HepG2 (cell line): ENCODE measurements around the gene SHISA7. TPM values are rescaled to one million over a fixed set of nuclear protein-coding genes. Genes with fewer than 3 reads are reported as not detected.

Source experiments
- ADNP ChIP-seq: sonication (generic); formaldehyde crosslinking; IDR thresholded peaks from 2 replicates; pipeline ENCODE4 v1.4.0; 2020; ENCODE audit warnings: missing genetic modification reagents
- AGO1 ChIP-seq: fragments of 200-400 bp; formaldehyde crosslinking; IDR thresholded peaks from 2 replicates; pipeline ENCODE4 v1.6.1; 2017; ENCODE audit warnings: mild to moderate bottlenecking, low read depth, low read length, moderate library complexity; ENCODE audit not compliant: poor library complexity, severe bottlenecking
- CBFB ChIP-seq: sonication (generic); formaldehyde crosslinking; IDR thresholded peaks from 2 replicates; pipeline ENCODE4 v1.4.0; 2020; ENCODE audit warnings: missing genetic modification reagents
- CENPX ChIP-seq: sonication (generic); formaldehyde crosslinking; IDR thresholded peaks from 2 replicates; pipeline ENCODE4 v1.9.0; 2021; ENCODE audit warnings: mild to moderate bottlenecking, missing genetic modification reagents, moderate library complexity
- IRX3 ChIP-seq: sonication (generic); formaldehyde crosslinking; IDR thresholded peaks from 2 replicates; pipeline ENCODE4 v1.8.1; 2023; ENCODE audit warnings: mild to moderate bottlenecking, low read depth, missing genetic modification reagents, borderline replicate concordance
- NCOR1 ChIP-seq: fragments of 200-600 bp; sonication (generic); IDR thresholded peaks from 2 replicates; pipeline ENCODE4 v1.7.0; 2017; ENCODE audit warnings: antibody characterized with exemption, low read length, borderline replicate concordance
- PITX1 ChIP-seq: sonication (generic); formaldehyde crosslinking; IDR thresholded peaks from 2 replicates; pipeline ENCODE4 v1.5.1; 2020; ENCODE audit warnings: mild to moderate bottlenecking, missing genetic modification reagents
- RBAK ChIP-seq: sonication (generic); formaldehyde crosslinking; IDR thresholded peaks from 2 replicates; pipeline ENCODE4 v1.5.1; 2020; ENCODE audit warnings: mild to moderate bottlenecking, missing genetic modification reagents
- RCOR2 ChIP-seq: IDR thresholded peaks from 2 replicates; pipeline ENCODE4 v1.6.1; 2016; ENCODE audit warnings: missing biosample characterization, missing genetic modification reagents
- RNF2 ChIP-seq: fragments of 450-650 bp; conservative IDR thresholded peaks from 2 replicates; pipeline ENCODE4 v1.6.1; 2016; ENCODE audit warnings: low read depth
- TSC22D2 ChIP-seq: sonication (generic); formaldehyde crosslinking; IDR thresholded peaks from 2 replicates; pipeline ENCODE4 v1.5.1; 2020; ENCODE audit warnings: missing genetic modification reagents, mild to moderate bottlenecking, borderline replicate concordance
- YY1 ChIP-seq: IDR thresholded peaks from 2 replicates; pipeline ENCODE4 v1.6.1; 2011; ENCODE audit warnings: low read length, low read depth, moderate library complexity, mild to moderate bottlenecking; ENCODE audit not compliant: insufficient read depth, insufficient replicate concordance
- ZBTB7B ChIP-seq: sonication (generic); formaldehyde crosslinking; IDR thresholded peaks from 2 replicates; pipeline ENCODE4 v1.4.0; 2020; ENCODE audit warnings: missing genetic modification reagents
- ZFAT ChIP-seq: sonication (generic); formaldehyde crosslinking; conservative IDR thresholded peaks from 2 replicates; pipeline ENCODE4 v1.8.1; 2023; ENCODE audit warnings: missing genetic modification reagents, inconsistent platforms
- ZFX ChIP-seq: sonication (generic); formaldehyde crosslinking; IDR thresholded peaks from 2 replicates; pipeline ENCODE4 v1.4.0; 2020; ENCODE audit warnings: mild to moderate bottlenecking, low read depth, missing genetic modification reagents, moderate library complexity
- ZNF256 ChIP-seq: sonication (generic); formaldehyde crosslinking; conservative IDR thresholded peaks from 2 replicates; pipeline ENCODE4 v1.4.0; 2020; ENCODE audit warnings: missing genetic modification reagents
- ZNF33A ChIP-seq: sonication (generic); formaldehyde crosslinking; IDR thresholded peaks from 2 replicates; pipeline ENCODE4 v1.5.1; 2020; ENCODE audit warnings: missing genetic modification reagents, mild to moderate bottlenecking, moderate library complexity, borderline replicate concordance
- ZNF343 ChIP-seq: sonication (generic); formaldehyde crosslinking; IDR thresholded peaks from 2 replicates; pipeline ENCODE4 v1.4.0; 2020; ENCODE audit warnings: mild to moderate bottlenecking, missing genetic modification reagents
- ZNF616 ChIP-seq: sonication (generic); formaldehyde crosslinking; IDR thresholded peaks from 2 replicates; pipeline ENCODE4 v1.5.0; 2020; ENCODE audit warnings: low read depth, mild to moderate bottlenecking, missing genetic modification reagents
- ZSCAN31 ChIP-seq: sonication (generic); formaldehyde crosslinking; IDR thresholded peaks from 2 replicates; pipeline ENCODE4 v1.5.0; 2020; ENCODE audit warnings: low read depth, mild to moderate bottlenecking, missing genetic modification reagents
- polyA plus RNA-seq, 8 experiments: library from polyadenylated mRNA; depleted of rRNA in 3 of 8; stranded (reverse) in 7 of 8; unstranded in 1 of 8; fragments of >200 nt; fragmentation: Illumina TruSeq in 4 of 8; extraction: Trizol in 4 of 8; gene quantifications; 2 replicates each; pipeline versions ENCODE4 v1.2.1 to v1.2.3, GENCODE V29; 2011 to 2016; ENCODE audit warnings: low read depth in 4 of 8, missing spikeins in 1 of 8, mixed read lengths in 1 of 8; ENCODE audit not compliant: insufficient read depth in 1 of 8
- total RNA-seq, 5 experiments: library from RNA; depleted of rRNA; stranded (reverse); fragments of >200 nt; fragmentation: Illumina TruSeq; extraction: Trizol; gene quantifications; 2 replicates each; pipeline ENCODE4 v1.2.3, GENCODE V29; 2016; ENCODE audit warnings: low read depth in 1 of 5
- TF ChIP-seq, protein P1 (sequence below): sonication (generic); formaldehyde crosslinking; IDR thresholded peaks from 2 replicates; pipeline ENCODE4 v1.9.0; 2021; ENCODE audit warnings: missing genetic modification reagents, mild to moderate bottlenecking, borderline replicate concordance
- TF ChIP-seq, protein P2 (sequence below): sonication (generic); formaldehyde crosslinking; IDR thresholded peaks from 2 replicates; pipeline ENCODE4 v1.4.0; 2020; ENCODE audit warnings: missing genetic modification reagents
- TF ChIP-seq, protein P3 (sequence below): sonication (generic); formaldehyde crosslinking; IDR thresholded peaks from 2 replicates; pipeline ENCODE4 v1.8.1; 2023; ENCODE audit warnings: missing genetic modification reagents, mild to moderate bottlenecking, borderline replicate concordance

Gene SHISA7
- total and polyA plus RNA-seq, 2 of the 13 experiments (the other 11 are each of a cell fraction or from before 2014, with no cell fraction given), result not detected

DNA sequence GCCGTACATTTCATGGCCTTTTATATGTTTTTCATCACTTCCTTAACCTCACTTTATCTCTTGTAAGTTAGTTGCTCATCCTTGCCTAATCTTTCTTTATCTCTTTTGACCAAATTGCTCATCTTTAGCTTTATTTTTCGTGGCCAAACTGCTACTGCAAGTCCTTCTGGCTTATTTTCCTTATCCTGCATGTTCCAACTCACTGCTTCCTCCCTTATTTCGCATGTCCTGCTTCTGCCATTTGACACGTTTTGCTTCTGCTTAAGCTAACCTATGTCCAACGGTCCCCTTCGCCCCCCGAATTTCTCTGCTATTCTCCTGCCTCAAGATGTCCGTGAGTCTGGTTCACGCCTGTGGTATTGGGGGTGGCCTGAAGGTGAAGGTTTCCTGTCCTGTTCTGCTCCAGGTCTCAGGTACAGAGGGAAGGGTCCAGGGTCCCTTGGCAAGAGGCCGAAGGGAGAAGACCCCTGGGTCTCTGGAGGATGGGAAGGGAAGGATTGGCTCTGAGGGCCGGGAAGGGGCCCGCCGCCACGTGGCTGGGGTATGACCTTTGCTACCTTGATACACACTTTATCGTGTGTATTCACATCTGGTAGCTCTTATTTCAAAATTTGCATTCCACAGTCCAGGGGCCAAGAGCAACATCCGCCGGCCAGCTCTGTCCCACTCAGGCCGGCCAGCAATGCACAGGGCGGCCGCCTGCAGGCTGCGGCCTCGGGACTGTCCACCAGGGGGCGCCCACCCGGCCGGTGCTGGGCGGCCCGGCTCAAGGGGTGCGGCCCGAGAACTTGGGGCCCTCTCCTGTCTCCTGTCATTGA is 24.3 kb upstream of the SHISA7 start (continued):
- TF ChIP-seq CENPX, result no peak
- TF ChIP-seq TSC22D2 (CRISPR knock-in tag), result 0 out of 2 replicates have a peak, but pooled peaks have one; percentile 49
- peak; percentile 45 for TF ChIP-seq ZFX
- TF ChIP-seq PITX1, result no peak
- TF ChIP-seq ZFAT (CRISPR knock-in tag), result no peak
- TF ChIP-seq, protein P1, sequence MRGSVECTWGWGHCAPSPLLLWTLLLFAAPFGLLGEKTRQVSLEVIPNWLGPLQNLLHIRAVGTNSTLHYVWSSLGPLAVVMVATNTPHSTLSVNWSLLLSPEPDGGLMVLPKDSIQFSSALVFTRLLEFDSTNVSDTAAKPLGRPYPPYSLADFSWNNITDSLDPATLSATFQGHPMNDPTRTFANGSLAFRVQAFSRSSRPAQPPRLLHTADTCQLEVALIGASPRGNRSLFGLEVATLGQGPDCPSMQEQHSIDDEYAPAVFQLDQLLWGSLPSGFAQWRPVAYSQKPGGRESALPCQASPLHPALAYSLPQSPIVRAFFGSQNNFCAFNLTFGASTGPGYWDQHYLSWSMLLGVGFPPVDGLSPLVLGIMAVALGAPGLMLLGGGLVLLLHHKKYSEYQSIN (CRISPR knock-in tag), result no peak
- no peak for TF ChIP-seq ZNF33A (CRISPR knock-in tag)
- TF ChIP-seq AGO1, result no peak
- TF ChIP-seq, protein P2, sequence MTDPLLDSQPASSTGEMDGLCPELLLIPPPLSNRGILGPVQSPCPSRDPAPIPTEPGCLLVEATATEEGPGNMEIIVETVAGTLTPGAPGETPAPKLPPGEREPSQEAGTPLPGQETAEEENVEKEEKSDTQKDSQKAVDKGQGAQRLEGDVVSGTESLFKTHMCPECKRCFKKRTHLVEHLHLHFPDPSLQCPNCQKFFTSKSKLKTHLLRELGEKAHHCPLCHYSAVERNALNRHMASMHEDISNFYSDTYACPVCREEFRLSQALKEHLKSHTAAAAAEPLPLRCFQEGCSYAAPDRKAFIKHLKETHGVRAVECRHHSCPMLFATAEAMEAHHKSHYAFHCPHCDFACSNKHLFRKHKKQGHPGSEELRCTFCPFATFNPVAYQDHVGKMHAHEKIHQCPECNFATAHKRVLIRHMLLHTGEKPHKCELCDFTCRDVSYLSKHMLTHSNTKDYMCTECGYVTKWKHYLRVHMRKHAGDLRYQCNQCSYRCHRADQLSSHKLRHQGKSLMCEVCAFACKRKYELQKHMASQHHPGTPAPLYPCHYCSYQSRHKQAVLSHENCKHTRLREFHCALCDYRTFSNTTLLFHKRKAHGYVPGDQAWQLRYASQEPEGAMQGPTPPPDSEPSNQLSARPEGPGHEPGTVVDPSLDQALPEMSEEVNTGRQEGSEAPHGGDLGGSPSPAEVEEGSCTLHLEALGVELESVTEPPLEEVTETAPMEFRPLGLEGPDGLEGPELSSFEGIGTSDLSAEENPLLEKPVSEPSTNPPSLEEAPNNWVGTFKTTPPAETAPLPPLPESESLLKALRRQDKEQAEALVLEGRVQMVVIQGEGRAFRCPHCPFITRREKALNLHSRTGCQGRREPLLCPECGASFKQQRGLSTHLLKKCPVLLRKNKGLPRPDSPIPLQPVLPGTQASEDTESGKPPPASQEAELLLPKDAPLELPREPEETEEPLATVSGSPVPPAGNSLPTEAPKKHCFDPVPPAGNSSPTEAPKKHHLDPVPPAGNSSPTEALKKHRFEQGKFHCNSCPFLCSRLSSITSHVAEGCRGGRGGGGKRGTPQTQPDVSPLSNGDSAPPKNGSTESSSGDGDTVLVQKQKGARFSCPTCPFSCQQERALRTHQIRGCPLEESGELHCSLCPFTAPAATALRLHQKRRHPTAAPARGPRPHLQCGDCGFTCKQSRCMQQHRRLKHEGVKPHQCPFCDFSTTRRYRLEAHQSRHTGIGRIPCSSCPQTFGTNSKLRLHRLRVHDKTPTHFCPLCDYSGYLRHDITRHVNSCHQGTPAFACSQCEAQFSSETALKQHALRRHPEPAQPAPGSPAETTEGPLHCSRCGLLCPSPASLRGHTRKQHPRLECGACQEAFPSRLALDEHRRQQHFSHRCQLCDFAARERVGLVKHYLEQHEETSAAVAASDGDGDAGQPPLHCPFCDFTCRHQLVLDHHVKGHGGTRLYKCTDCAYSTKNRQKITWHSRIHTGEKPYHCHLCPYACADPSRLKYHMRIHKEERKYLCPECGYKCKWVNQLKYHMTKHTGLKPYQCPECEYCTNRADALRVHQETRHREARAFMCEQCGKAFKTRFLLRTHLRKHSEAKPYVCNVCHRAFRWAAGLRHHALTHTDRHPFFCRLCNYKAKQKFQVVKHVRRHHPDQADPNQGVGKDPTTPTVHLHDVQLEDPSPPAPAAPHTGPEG (CRISPR knock-in tag), result no peak
- no peak for TF ChIP-seq ZNF616
- TF ChIP-seq YY1, result peak; percentile 46
- TF ChIP-seq ZNF343 (CRISPR knock-in tag), result no peak
- TF ChIP-seq ZNF256 (CRISPR knock-in tag), result 0 out of 2 replicates have a peak, but pooled peaks have one; percentile 57
- TF ChIP-seq CBFB, result 0 out of 2 replicates have a peak, but pooled peaks have one; percentile 49
- TF ChIP-seq ZSCAN31, result no peak
- peak; percentile 49; the same call in 1 of the 2 replicates for TF ChIP-seq ZBTB7B (CRISPR knock-in tag)
- TF ChIP-seq IRX3, result peak; percentile 62; the same call in 1 of the 2 replicates
- no peak for TF ChIP-seq RBAK (CRISPR knock-in tag)
- TF ChIP-seq RNF2, result peak; percentile 23; the same call in 1 of the 2 replicates
- TF ChIP-seq, protein P3, sequence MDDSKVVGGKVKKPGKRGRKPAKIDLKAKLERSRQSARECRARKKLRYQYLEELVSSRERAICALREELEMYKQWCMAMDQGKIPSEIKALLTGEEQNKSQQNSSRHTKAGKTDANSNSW (CRISPR knock-in tag), result no peak
- peak; percentile 50; the same call in 1 of the 2 replicates for TF ChIP-seq NCOR1
- TF ChIP-seq RCOR2, result no peak
- TF ChIP-seq ADNP (CRISPR knock-in tag), result no peak
